ENCODE data around the gene THAP3. TPM values are rescaled to one million over a fixed set of nuclear protein-coding genes. Genes with fewer than 3 reads are reported as not detected.
"Not testable (repeated sequence)": the region's sequence is repeated elsewhere in the genome, so short reads cannot be mapped to it uniquely, and the experiment has no call there.

THAP3 gene
- total RNA-seq, 1 donor from 2014 or later = 11.5 TPM

GRCh38 chr1:6628971-6629479 is 4.4 kb downstream of the THAP3 start:
- intact Hi-C loops (cut with DNase I) = no loop called here

GRCh38 chr1:6630027-6630426 is 5.4 kb downstream of the THAP3 start:
- no peak for ATAC-seq (ENCODE audit: poor library complexity)

More at GRCh38 chr1:6628971-6629479, 4.4 kb downstream of the THAP3 start:
- no peak for DNase-seq
- no peak for ATAC-seq (ENCODE audit: poor library complexity)

GRCh38 chr1:6631058-6631457 is 6.4 kb downstream of the THAP3 start:
- DNase-seq = no peak
- intact Hi-C loops (cut with DNase I) = no loop called here
- ATAC-seq (ENCODE audit: poor library complexity) = no peak

More at GRCh38 chr1:6630027-6630426, 5.4 kb downstream of the THAP3 start:
- no peak for DNase-seq
- intact Hi-C loops (cut with DNase I) = no loop called here

GRCh38 chr1:6632588-6633514 is 8.2 kb downstream of the THAP3 start:
- ATAC-seq (ENCODE audit: poor library complexity) (no peak), DNase-seq (no peak)
- intact Hi-C loops (cut with DNase I) = no loop called here

GRCh38 chr1:6634371-6635052 is 9.8 kb downstream of the THAP3 start:
- peak; percentile 73 for ATAC-seq (ENCODE audit: poor library complexity)
- intact Hi-C loops (cut with DNase I) = no loop called here
- peak; percentile 76 for DNase-seq

- ATAC-seq (ENCODE audit: poor library complexity) = no peak
Measured at GRCh38 chr1:6635161-6635909, 10.7 kb downstream of the THAP3 start.

GRCh38 chr1:6635910-6636760 is 11.5 kb downstream of the THAP3 start:
- intact Hi-C loops (cut with DNase I) = no loop called here
- DNase-seq = peak; percentile 34
- ATAC-seq (ENCODE audit: poor library complexity) = no peak

More at GRCh38 chr1:6635161-6635909, 10.7 kb downstream of the THAP3 start:
- intact Hi-C loops (cut with DNase I) = no loop called here
- DNase-seq = peak; percentile 14

GRCh38 chr1:6636778-6637177 is 12.1 kb downstream of the THAP3 start:
- intact Hi-C loops (cut with DNase I); ATAC-seq (ENCODE audit: poor library complexity); DNase-seq: not testable (repeated sequence)

- DNase-seq (no peak), ATAC-seq (ENCODE audit: poor library complexity) (no peak)
- intact Hi-C loops (cut with DNase I) = no loop called here
Measured at GRCh38 chr1:6637770-6638169, 13.1 kb downstream of the THAP3 start.

- ATAC-seq (ENCODE audit: poor library complexity) = peak; percentile 73
- DNase-seq = peak; percentile 93
- intact Hi-C loops (cut with DNase I) = no loop called here
Measured at GRCh38 chr1:6638226-6638625, 13.6 kb downstream of the THAP3 start.

- DNase-seq; intact Hi-C loops (cut with DNase I); ATAC-seq (ENCODE audit: poor library complexity): not testable (repeated sequence)
Measured at GRCh38 chr1:6640867-6641266, 16.2 kb downstream of the THAP3 start.

- ATAC-seq (ENCODE audit: poor library complexity) = no peak
- intact Hi-C loops (cut with DNase I) = loop anchor here (5.0 kb wide), 1 partner anchor 158 kb away; no protein-coding TSS in a partner anchor
- DNase-seq = no peak
Measured at GRCh38 chr1:6645018-6645417, 20.4 kb downstream of the THAP3 start.

GRCh38 chr1:6646499-6647148 is 22.0 kb downstream of the THAP3 start:
- DNase-seq (no peak), ATAC-seq (ENCODE audit: poor library complexity) (peak; percentile 65)
- intact Hi-C loops (cut with DNase I) = loop anchor here (5.0 kb wide), 1 partner anchor 159 kb away; no protein-coding TSS in a partner anchor

GRCh38 chr1:6648556-6648955 is 23.9 kb downstream of the THAP3 start:
- ATAC-seq (ENCODE audit: poor library complexity) (no peak), DNase-seq (no peak)
- intact Hi-C loops (cut with DNase I) = loop anchor here (5.0 kb wide), 1 partner anchor 161 kb away; no protein-coding TSS in a partner anchor

GRCh38 chr1:6651909-6652308 is 27.2 kb downstream of the THAP3 start:
- DNase-seq (no peak), ATAC-seq (ENCODE audit: poor library complexity) (no peak)
- intact Hi-C loops (cut with DNase I) = no loop called here

- ATAC-seq (ENCODE audit: poor library complexity) (no peak), DNase-seq (no peak)
- intact Hi-C loops (cut with DNase I) = no loop called here
Measured at GRCh38 chr1:6652986-6653385, 28.3 kb downstream of the THAP3 start.

Measured in Right ventricle myocardium superior (tissue), 1 donor.